Stimulated activated CD4-positive, alpha-beta T cell treated with anti-CD3 and anti-CD28 coated beads, TNF-alpha, amount 100 ng/mL, for 4 hours (primary cell): ENCODE data around the gene CALCA.

Experiments used
- DNase-seq, 3 experiments: peaks; one replicate each; pipeline ENCODE4 v3.0.0-alpha.2; 2020; ENCODE audit warnings: low read depth in 3 of 3

Gene CALCA

DNA sequence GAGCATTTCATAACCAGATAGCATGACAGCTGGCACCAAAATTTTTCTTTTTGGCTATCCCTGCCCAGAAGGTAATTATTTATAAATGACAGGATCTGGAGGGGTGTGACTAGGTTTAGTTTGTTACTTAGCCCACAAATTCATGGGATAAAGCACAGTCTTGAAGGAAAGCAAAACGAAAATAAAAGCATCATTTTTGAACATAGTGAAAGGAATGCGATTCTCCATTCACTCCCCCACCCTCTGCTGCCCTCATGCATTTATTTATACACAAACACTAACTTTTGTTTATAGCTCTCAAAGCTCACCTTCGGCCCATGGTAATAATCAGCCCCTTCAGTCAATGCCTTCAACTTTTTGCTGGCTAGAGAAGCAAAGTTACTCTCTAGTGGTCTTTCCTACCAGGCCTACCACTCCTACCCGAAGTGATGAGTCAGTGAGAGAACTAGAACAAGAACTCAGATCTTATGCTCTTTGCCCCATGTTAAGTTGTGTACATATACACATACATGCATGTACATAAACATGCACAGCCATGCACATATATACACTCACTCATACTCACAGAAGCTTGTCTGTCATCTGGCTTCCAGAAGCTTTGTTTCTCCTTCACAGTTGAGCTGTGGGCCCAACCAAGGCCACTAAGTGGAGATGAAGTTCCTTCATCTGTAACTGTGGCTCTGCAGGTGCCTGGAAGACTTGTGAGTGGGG is 22.6 kb downstream of the CALCA start:
- no peak for DNase-seq

DNA sequence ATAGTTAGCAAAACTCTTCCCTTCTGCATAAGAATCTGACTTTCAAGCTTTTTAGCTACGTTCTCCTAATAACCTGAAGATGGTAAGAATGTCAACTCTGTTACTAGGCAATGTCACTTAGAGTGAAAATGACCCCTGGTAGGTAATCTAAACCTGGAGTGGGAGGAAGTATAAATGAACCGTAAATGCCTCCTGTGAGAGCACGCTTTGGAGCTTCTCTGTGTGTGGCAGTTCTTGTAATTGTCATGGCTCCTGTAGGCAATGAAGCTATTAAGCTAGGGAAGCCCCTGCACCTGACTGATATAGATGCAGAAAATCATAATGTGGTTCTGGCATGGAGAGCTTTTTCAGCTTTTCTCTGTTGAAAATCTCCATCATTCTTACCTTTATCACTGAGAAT is 29.4 kb downstream of the CALCA start:
- DNase-seq: no peak

DNA sequence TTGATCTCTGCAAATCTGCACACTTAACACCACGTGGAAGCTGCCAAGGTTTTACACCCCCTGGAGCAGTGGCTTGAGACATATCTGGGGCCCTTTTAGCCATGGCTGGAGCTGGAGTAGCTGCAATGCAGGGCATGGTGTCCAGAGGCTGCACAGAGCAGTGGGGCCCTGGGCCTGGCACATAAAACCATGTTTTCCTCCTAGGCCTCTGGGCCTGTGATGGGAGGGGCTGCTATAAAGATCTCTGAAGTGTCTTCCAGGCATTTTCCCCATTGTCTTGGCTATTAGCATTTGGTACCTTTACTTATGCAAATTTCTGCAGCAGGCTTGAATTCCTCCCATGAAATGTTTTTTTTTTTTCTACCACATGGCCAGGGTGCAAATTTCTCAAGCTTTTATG is 33.2 kb downstream of the CALCA start:
- DNase-seq: no peak

DNA sequence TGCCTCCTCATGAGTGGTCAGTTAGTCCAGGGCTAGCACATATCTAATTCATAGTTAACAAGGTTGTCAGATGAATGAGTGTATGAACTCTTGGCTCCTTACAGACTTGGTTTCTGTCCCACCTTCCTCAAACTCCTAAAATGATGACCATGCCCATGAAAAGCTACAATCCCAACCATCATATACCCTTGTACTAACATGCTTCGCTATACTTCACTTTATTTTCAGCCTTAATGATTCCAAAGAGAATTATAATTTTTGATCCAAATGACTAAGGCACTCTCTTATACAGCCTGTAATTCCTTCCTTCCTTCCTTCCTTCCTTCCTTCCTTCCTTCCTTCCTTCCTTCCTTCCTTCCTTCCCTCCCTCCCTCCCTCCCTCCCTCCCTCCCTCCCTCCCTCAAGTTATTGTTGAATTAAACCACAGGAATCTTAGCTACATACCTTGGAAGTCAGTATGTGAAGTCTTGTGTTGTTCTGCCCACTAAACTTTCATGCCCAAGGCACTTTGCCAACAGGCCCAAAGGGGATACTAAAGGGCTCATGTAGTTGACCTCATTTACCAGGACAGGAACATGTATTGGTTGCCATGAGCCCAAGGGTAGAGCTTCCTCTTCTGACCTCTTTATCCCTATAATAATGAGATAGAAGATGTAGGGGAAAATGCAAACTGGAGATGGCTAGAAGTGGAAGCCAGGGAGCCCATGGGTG is 37.4 kb downstream of the CALCA start:
- DNase-seq: no peak

DNA sequence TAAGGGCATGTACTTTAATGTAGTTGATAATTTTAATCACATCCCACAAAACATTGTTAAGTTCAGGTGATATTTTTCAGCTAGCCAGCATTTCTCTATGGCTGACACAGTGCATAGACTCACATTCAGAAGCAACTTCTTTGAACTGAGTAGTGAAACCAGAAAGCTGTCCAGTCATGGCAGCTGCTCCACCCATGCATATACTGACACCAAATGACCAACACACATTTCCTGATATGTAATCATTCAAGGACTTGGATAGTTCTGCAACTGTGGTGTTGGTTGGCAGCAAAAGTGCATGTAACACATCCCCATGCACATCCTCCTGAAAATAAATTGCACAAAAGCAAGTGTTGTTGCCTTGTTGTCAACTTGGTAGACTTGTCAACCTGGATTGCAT is 39.7 kb downstream of the CALCA start:
- DNase-seq: no peak

DNA sequence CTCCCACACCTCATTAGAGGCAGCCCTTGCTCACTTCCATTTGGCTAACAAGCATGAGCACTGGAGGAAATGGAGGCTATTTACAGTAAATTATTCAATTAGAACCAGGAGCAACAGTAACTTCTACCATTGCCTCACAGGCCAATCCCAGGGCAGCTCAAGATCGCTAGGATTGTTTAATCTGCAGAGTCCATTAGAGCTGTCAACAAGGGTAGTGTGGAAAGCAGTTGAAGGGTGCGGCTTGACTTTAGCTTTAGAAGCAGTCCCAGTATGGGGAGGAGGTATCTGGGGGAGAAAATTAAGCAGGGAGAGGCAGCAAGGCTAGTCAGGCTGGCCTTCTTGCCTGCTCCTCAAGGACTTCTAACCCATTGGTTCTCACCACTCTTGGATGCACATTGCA is 41.8 kb downstream of the CALCA start:
- no peak for DNase-seq

DNA sequence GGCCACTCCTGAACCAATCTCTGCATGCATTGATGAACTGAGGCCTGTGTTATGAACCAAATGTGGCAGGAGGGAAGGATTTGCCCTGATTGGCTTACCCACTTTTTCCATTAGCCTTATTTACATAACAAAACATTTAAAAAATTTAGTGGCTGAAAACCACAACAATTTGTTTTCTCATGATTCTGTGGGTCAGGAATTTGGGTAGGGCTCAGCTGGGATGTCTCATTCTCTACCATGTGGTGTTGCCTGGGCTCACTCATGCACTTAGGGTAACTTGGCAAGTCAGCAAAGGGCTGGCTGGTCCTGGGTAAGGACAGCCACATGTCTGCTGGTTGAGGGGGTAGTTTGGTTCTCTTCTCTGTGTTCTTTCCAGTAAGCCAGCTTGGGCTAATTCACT is 45.0 kb downstream of the CALCA start:
- DNase-seq: no peak

DNA sequence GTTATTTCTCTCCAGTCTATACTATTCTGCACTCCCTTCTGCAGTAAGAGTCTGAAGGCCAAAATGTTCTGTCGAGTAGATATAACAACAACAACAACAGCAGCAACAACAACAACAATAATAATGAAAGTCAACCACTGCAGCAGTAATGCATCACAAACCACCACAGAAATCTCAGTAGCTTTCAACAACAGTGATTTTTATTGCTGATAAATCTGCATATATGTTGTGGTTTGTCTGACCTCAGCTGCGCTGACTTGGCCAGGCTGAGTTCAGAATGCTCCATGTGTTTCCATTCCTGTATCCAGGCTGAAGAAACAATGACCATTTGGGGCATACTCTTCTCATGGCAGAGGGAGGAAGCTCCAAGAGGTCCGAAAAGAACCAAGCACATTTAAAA is 47.8 kb downstream of the CALCA start:
- no peak for DNase-seq
